HuH-7.5 (cell line): ENCODE measurements around the gene CACNB4.

Experiments used
- DNase-seq: peaks from one replicate; pipeline ENCODE4 v3.0.0; 2011; ENCODE audit warnings: low spot score

CACNB4 gene

GRCh38 chr2:151786077-151786476 lies 312.8 kb downstream of the CACNB4 start:
- DNase-seq = no peak

- DNase-seq = no peak
Measured at GRCh38 chr2:151783133-151783520, 315.7 kb downstream of the CACNB4 start.
